ENCODE data around the gene CIB2.

DNA sequence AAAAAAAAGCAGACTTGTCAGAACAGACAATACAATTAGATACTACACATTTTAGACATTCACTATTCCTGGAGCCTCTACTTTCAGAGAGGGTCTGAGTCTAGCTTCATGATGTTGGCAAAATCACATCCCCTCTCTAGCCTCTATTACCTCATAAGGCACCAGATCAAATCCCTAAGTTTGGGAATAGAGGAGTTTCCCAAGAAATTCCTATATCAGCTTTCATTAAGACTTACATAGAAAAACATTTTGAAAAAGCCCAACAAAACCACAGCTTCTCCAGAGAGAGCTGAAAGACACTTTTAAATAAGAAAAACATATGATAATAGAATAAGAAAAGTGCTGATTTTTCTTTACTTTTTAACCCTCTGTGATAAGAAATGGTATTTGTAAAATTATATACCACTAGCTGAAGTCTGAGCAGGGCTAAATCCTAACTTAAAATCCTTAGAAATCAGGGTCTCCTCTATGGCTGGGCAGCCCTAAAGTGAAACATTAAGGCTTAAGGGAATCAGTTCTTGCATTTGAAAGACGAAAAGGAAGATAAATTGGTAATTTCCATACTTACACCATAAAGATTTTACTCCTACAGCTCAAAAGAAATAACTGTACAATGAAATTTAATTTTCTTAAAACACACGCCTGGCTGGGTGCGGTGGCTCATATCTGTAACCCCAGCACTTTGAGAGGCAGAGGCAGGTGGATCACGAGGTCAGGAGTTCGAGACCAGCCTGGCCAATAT, 58.0 kb downstream of the CIB2 start:
- no peak for TF ChIP-seq POLR2A (IDR thresholded peaks at IDR 0.05)
- TF ChIP-seq, protein P1, sequence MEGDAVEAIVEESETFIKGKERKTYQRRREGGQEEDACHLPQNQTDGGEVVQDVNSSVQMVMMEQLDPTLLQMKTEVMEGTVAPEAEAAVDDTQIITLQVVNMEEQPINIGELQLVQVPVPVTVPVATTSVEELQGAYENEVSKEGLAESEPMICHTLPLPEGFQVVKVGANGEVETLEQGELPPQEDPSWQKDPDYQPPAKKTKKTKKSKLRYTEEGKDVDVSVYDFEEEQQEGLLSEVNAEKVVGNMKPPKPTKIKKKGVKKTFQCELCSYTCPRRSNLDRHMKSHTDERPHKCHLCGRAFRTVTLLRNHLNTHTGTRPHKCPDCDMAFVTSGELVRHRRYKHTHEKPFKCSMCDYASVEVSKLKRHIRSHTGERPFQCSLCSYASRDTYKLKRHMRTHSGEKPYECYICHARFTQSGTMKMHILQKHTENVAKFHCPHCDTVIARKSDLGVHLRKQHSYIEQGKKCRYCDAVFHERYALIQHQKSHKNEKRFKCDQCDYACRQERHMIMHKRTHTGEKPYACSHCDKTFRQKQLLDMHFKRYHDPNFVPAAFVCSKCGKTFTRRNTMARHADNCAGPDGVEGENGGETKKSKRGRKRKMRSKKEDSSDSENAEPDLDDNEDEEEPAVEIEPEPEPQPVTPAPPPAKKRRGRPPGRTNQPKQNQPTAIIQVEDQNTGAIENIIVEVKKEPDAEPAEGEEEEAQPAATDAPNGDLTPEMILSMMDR (IDR thresholded peaks at IDR 0.05), result no peak
